ENCODE results near the gene OARD1.
"Not testable (repeated sequence)": the region's sequence is repeated elsewhere in the genome, so short reads cannot be mapped to it uniquely, and the experiment has no call there.

OARD1 gene

DNA sequence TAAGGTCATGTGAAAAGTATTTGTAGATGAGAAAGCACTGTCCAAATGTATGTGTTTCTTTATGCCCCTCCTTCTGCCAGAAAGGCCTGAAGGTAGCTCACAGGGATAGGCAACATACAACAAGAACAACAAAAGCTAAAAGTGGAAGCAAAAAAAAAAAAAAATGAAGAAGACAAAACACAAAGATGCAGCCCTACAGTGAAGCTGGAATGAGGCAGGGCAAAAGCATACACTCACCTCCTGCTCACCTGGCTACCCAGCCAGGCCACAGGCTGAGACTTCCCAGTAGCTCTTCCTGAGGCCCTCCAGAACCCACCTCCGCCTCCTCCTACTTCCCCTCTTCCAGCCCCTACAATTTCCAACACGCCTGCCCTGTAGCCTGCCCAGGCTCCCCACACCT, 35.6 kb downstream of the OARD1 start:
- Mint-ChIP-seq H3K4me3 (no peak overlapping the region), H3K36me3 (ENCODE audit: low read depth) (no peaks in the 10 kb centered on the region), H3K27ac (no peak overlapping the region), H3K27me3 (ENCODE audit: low read depth) (peaks cover 3% of the 10 kb centered on the region), H3K4me1 (ENCODE audit: low read depth) (peaks cover 14% of the 10 kb centered on the region), H3K9me3 (no peaks in the 10 kb centered on the region)
- DNase-seq (ENCODE audit: low spot score): no peak

- peaks cover 3% of the 10 kb centered on the region for H3K27me3 Mint-ChIP-seq (ENCODE audit: low read depth)
- DNase-seq (ENCODE audit: low spot score): no peak
- no peak overlapping the region for H3K4me3 Mint-ChIP-seq
- no peak overlapping the region for H3K27ac Mint-ChIP-seq
- no peaks in the 10 kb centered on the region for H3K36me3 Mint-ChIP-seq (ENCODE audit: low read depth)
- no peaks in the 10 kb centered on the region for H3K9me3 Mint-ChIP-seq
- peaks cover 14% of the 10 kb centered on the region for H3K4me1 Mint-ChIP-seq (ENCODE audit: low read depth)
Observed at GRCh38 chr6:41036186-41036585, 36.0 kb downstream of the OARD1 start.

DNA sequence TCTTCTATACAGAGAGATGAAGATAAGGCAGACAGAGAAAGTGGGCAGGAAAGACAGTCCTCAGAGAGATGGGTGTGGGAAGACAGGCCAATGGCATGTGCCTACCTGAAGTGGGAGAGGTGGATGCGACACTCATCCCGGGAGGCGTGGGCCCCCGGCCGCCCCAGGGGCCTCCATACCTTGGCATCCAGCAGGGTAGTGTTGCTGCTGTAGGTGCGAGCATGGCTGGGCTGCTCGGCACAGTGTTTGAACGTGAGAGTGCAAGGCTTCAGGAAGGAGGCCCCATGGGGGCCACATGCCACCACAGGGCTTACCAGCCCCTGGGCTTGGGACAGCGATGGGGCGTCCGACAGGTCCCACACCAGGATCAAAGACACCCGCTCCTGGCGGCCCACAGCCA, 38.4 kb downstream of the OARD1 start:
- no peak for DNase-seq (ENCODE audit: low spot score)
- Mint-ChIP-seq H3K27me3 (ENCODE audit: low read depth) (peaks cover 3% of the 10 kb centered on the region), H3K9me3 (no peaks in the 10 kb centered on the region), H3K36me3 (ENCODE audit: low read depth) (no peaks in the 10 kb centered on the region), H3K4me3 (no peak overlapping the region), H3K4me1 (ENCODE audit: low read depth) (peaks cover 9% of the 10 kb centered on the region), H3K27ac (peak overlapping the region; percentile 15)

DNA sequence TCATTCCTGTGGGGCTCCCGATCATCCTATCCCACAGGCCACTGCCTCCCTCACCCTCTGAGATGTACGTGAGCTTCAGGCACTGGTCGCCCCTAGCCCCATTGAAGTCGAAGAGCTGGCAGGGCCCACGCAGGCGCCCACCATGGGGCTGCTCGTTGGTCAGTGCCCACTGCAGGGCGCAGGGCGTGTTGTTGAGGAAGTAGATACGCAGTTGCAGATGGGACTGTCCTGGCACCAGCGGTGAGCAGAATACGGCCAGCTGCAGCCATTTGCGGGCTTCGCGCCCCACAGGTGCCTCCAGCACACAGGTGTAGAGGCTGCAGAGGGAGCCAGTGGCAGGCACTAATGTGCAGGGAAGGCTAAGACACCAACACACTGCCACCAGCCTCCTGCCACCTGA, 39.3 kb downstream of the OARD1 start:
- Mint-ChIP-seq H3K4me3 (no peak overlapping the region), H3K4me1 (ENCODE audit: low read depth) (peaks cover 15% of the 10 kb centered on the region), H3K27me3 (ENCODE audit: low read depth) (peaks cover 3% of the 10 kb centered on the region), H3K9me3 (no peaks in the 10 kb centered on the region), H3K36me3 (ENCODE audit: low read depth) (no peaks in the 10 kb centered on the region), H3K27ac (no peak overlapping the region)
- DNase-seq (ENCODE audit: low spot score): no peak

GRCh38 chr6:41028561-41029412, 43.4 kb downstream of the OARD1 start:
- no peaks in the 10 kb centered on the region for H3K36me3 Mint-ChIP-seq (ENCODE audit: low read depth)
- H3K27ac Mint-ChIP-seq: peak overlapping the region; percentile 95
- H3K4me3 Mint-ChIP-seq: peak overlapping the region; percentile 93
- no peak for DNase-seq (ENCODE audit: low spot score)
- H3K4me1 Mint-ChIP-seq (ENCODE audit: low read depth): peaks cover 25% of the 10 kb centered on the region
- H3K9me3 Mint-ChIP-seq: no peaks in the 10 kb centered on the region
- H3K27me3 Mint-ChIP-seq (ENCODE audit: low read depth): no peaks in the 10 kb centered on the region

GRCh38 chr6:41027799-41028560, 44.2 kb downstream of the OARD1 start:
- H3K4me3 Mint-ChIP-seq: peak overlapping the region; percentile 93
- DNase-seq (ENCODE audit: low spot score): peak; percentile 83
- peak overlapping the region; percentile 95 for H3K27ac Mint-ChIP-seq
- H3K9me3 Mint-ChIP-seq: no peaks in the 10 kb centered on the region
- no peaks in the 10 kb centered on the region for H3K27me3 Mint-ChIP-seq (ENCODE audit: low read depth)
- H3K4me1 Mint-ChIP-seq (ENCODE audit: low read depth): peaks cover 25% of the 10 kb centered on the region
- H3K36me3 Mint-ChIP-seq (ENCODE audit: low read depth): no peaks in the 10 kb centered on the region

GRCh38 chr6:41027241-41027640, 44.9 kb downstream of the OARD1 start:
- DNase-seq (ENCODE audit: low spot score): no peak
- H3K9me3 Mint-ChIP-seq: no peaks in the 10 kb centered on the region
- peaks cover 25% of the 10 kb centered on the region for H3K4me1 Mint-ChIP-seq (ENCODE audit: low read depth)
- peak overlapping the region; percentile 93 for H3K4me3 Mint-ChIP-seq
- H3K36me3 Mint-ChIP-seq (ENCODE audit: low read depth): no peaks in the 10 kb centered on the region
- H3K27ac Mint-ChIP-seq: peak overlapping the region; percentile 95
- no peaks in the 10 kb centered on the region for H3K27me3 Mint-ChIP-seq (ENCODE audit: low read depth)

DNA sequence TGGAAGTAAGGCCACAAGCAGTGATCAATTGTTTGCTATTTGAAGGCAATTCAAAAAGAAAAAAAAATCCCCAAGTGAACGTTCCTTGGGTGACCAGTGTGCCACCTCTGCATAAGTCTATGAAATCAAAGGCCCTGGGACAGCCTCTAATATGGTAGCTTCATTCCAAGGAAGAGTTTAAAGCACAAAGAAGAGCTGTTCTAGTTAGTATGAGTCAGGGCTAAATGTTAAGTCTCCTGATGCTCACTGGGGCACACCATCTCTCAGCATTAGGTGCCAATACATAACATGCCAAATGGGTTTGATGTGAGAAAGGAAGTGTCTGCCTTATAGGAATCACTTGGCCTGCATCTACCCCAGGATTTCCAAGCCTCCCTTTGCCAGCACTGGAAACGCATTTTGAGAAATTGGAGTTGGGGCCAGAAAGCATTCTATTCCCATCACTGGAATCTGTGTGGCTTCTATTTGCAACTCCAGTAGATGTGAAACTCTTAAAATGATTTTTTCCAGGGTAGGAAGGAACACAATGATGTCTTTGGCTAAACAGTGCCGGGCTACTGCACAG, 46.1 kb downstream of the OARD1 start:
- Mint-ChIP-seq H3K4me3 (peak overlapping the region; percentile 25), H3K27ac (no peak overlapping the region), H3K4me1 (ENCODE audit: low read depth) (peaks cover 25% of the 10 kb centered on the region), H3K36me3 (ENCODE audit: low read depth) (no peaks in the 10 kb centered on the region), H3K9me3 (no peaks in the 10 kb centered on the region), H3K27me3 (ENCODE audit: low read depth) (no peaks in the 10 kb centered on the region)
- DNase-seq (ENCODE audit: low spot score): no peak

- Mint-ChIP-seq H3K27ac (no peak overlapping the region), H3K9me3 (no peaks in the 10 kb centered on the region), H3K4me1 (ENCODE audit: low read depth) (peaks cover 12% of the 10 kb centered on the region), H3K4me3 (no peak overlapping the region), H3K27me3 (ENCODE audit: low read depth) (peaks cover 3% of the 10 kb centered on the region), H3K36me3 (ENCODE audit: low read depth) (no peaks in the 10 kb centered on the region)
- no peak for DNase-seq (ENCODE audit: low spot score)
Observed at GRCh38 chr6:41023114-41023513, 49.0 kb downstream of the OARD1 start.

DNA sequence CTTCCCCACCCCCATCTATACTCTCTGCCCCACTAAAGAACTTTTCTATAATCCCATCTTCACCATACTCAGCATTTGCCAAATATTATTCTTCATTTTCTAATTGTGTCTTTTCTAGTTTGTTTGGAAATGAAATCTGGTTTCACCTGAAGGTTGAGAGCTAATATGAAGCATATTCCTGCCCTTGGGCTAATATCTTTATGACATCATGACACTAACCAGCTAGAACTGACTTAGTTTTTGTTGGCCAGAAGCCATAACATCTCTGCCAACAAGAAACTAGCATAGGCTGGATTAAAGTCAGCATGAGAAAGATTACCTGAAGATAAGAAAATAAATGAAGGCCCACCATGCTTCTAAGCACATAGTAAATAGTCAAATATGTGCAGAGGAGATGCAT, 49.9 kb downstream of the OARD1 start:
- no peak overlapping the region for H3K4me3 Mint-ChIP-seq
- no peaks in the 10 kb centered on the region for H3K9me3 Mint-ChIP-seq
- H3K27ac Mint-ChIP-seq: no peak overlapping the region
- H3K4me1 Mint-ChIP-seq (ENCODE audit: low read depth): peaks cover 5% of the 10 kb centered on the region
- peaks cover 3% of the 10 kb centered on the region for H3K27me3 Mint-ChIP-seq (ENCODE audit: low read depth)
- no peak for DNase-seq (ENCODE audit: low spot score)
- no peaks in the 10 kb centered on the region for H3K36me3 Mint-ChIP-seq (ENCODE audit: low read depth)

DNA sequence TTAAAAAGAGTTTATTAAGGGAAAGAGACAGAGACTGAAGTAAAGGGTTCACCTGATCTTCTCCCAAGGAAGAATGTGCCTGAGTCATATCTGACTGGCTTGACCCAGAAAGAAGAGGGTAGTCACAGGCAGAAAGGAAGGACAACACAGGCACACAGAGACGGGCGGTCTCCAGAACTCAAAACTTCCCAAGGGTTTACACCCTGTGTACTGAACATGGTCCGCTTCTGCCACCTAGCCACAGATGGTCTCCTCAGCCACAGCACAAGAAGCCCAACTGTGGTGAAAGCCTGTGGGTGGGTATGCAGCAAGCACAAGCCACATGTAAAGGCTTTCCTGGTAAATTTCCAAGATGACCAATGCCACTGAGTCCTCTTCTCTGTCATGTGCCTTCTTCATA, 50.3 kb downstream of the OARD1 start:
- peaks cover 2% of the 10 kb centered on the region for H3K4me1 Mint-ChIP-seq (ENCODE audit: low read depth)
- peaks cover 3% of the 10 kb centered on the region for H3K27me3 Mint-ChIP-seq (ENCODE audit: low read depth)
- DNase-seq (ENCODE audit: low spot score): no peak
- no peak overlapping the region for H3K27ac Mint-ChIP-seq
- H3K4me3 Mint-ChIP-seq: no peak overlapping the region
- H3K36me3 Mint-ChIP-seq (ENCODE audit: low read depth): no peaks in the 10 kb centered on the region
- H3K9me3 Mint-ChIP-seq: no peaks in the 10 kb centered on the region

GRCh38 chr6:41017663-41018062, 54.5 kb downstream of the OARD1 start:
- Mint-ChIP-seq H3K27me3 (ENCODE audit: low read depth) (peaks cover 4% of the 10 kb centered on the region), H3K27ac (no peak overlapping the region), H3K4me1 (ENCODE audit: low read depth) (no peaks in the 10 kb centered on the region), H3K36me3 (ENCODE audit: low read depth) (no peaks in the 10 kb centered on the region), H3K4me3 (no peak overlapping the region), H3K9me3 (no peaks in the 10 kb centered on the region)
- DNase-seq (ENCODE audit: low spot score): no peak

GRCh38 chr6:41015860-41016259, 56.3 kb downstream of the OARD1 start:
- H3K9me3 Mint-ChIP-seq; H3K4me3 Mint-ChIP-seq; H3K27ac Mint-ChIP-seq; DNase-seq (ENCODE audit: low spot score); H3K36me3 Mint-ChIP-seq (ENCODE audit: low read depth); H3K4me1 Mint-ChIP-seq (ENCODE audit: low read depth); H3K27me3 Mint-ChIP-seq (ENCODE audit: low read depth): not testable (repeated sequence)

DNA sequence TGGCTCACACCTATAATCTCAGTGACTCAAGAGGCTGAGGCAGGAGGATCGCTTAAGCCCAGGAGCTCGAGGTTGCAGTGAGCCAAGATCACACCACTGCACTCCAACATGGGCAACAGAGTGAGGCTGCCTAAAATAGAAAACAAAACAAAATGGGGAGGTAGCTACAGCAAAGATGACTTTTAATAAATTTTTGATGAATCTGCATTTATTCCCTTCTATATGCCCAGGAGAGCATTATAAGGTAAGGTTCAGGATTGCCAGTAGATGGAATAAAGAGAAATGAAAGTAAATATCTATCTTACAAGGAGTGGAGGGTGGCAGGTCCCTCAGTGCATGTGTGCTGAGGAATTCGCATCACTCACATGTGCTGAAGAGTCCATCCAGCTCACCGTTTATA, 57.4 kb downstream of the OARD1 start:
- no peak overlapping the region for H3K4me3 Mint-ChIP-seq

More for the DNA sequence above, 57.4 kb downstream of the OARD1 start:
- no peak for DNase-seq (ENCODE audit: low spot score)
- Mint-ChIP-seq H3K27ac (no peak overlapping the region), H3K9me3 (no peaks in the 10 kb centered on the region), H3K4me1 (ENCODE audit: low read depth) (no peaks in the 10 kb centered on the region), H3K27me3 (ENCODE audit: low read depth) (peaks cover 8% of the 10 kb centered on the region), H3K36me3 (ENCODE audit: low read depth) (no peaks in the 10 kb centered on the region)
